ENCODE results near the gene WFDC12. TPM values are rescaled to one million over a fixed set of nuclear protein-coding genes. Genes with fewer than 3 reads are reported as not detected.

Gene WFDC12
- total and polyA plus RNA-seq, 7 donors: 0.42 to 1.2 TPM; not detected in 5

DNA sequence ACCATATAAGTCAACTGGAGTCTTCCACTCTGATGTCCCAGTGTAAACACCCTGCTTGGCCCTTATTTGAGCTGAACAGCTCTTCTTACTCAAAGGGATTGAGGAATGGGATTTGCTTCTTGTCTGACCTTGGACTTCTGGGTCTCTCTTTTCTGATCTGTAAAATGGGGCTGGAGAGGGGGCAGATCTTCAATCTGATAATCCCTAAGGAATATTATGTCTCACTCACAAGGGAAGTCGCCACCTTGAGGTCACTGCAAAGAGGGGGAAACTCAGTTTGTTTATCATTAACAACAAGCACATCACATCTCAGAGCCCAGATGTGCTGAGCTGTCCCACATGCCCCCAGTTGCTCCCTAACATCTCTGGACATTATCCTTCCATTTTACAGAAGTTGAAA, 38.4 kb downstream of the WFDC12 start:
- 94% methylated on average over 1 of the region's 1 CpG for WGBS, 2 donors
- TF ChIP-seq POLR2A (IDR thresholded peaks at IDR 0.05) (no peak), POLR2AphosphoS5 (IDR thresholded peaks at IDR 0.05) (no peak), EP300 (IDR thresholded peaks at IDR 0.05) (no peak), CTCF (IDR thresholded peaks at IDR 0.05) (no peak)
- intact Hi-C loops (cut with DNase I): no loop called here
- Histone ChIP-seq H3K36me3 (peaks cover 0 to 14% (median 1%) of the 10 kb centered on the region in 4 donors), H3K27me3 (no peaks in the 10 kb centered on the region), H3K4me3 (no peak overlapping the region), H3K27ac (no peak overlapping the region), H3K4me1 (peaks cover 0 to 11% (median 7%) of the 10 kb centered on the region in 4 donors), H3K9me3 (peaks cover 0 to 5% (median 3%) of the 10 kb centered on the region in 4 donors)
- no peak for DNase-seq

GRCh38 chr20:45085289-45085688, 39.0 kb downstream of the WFDC12 start:
- Histone ChIP-seq H3K27ac (no peak overlapping the region), H3K36me3 (peaks cover 0 to 20% (median 4%) of the 10 kb centered on the region in 4 donors), H3K4me3 (no peak overlapping the region), H3K27me3 (no peaks in the 10 kb centered on the region), H3K9me3 (peaks cover 0 to 5% (median 3%) of the 10 kb centered on the region in 4 donors), H3K4me1 (peaks cover 0 to 11% (median 7%) of the 10 kb centered on the region in 4 donors)
- no peak for DNase-seq
- 72 to 92% methylated on average over 2 of the region's 2 CpGs for WGBS, 2 donors
- TF ChIP-seq POLR2A (IDR thresholded peaks at IDR 0.05): no peak
- no peak for TF ChIP-seq EP300 (IDR thresholded peaks at IDR 0.05)
- TF ChIP-seq POLR2AphosphoS5 (IDR thresholded peaks at IDR 0.05): no peak
- no peak for TF ChIP-seq CTCF (IDR thresholded peaks at IDR 0.05)
- intact Hi-C loops (cut with DNase I): no loop called here

GRCh38 chr20:45083127-45083526, 41.1 kb downstream of the WFDC12 start:
- H3K27ac ChIP-seq: no peak overlapping the region
- peaks cover 0 to 5% (median 3%) of the 10 kb centered on the region in 4 donors for H3K9me3 ChIP-seq
- intact Hi-C loops (cut with DNase I): no loop called here
- 93 to 94% methylated on average over 1 of the region's 1 CpG for WGBS, 2 donors
- H3K36me3 ChIP-seq: peaks cover 0 to 33% (median 4%) of the 10 kb centered on the region in 4 donors
- no peaks in the 10 kb centered on the region for H3K27me3 ChIP-seq
- no peak overlapping the region for H3K4me3 ChIP-seq
- TF ChIP-seq EP300 (IDR thresholded peaks at IDR 0.05) (no peak), CTCF (IDR thresholded peaks at IDR 0.05) (no peak), POLR2AphosphoS5 (IDR thresholded peaks at IDR 0.05) (no peak), POLR2A (IDR thresholded peaks at IDR 0.05) (no peak)
- DNase-seq: no peak
- H3K4me1 ChIP-seq: peaks cover 0 to 9% (median 5%) of the 10 kb centered on the region in 4 donors

- Histone ChIP-seq H3K36me3 (peaks cover 0 to 34% (median 4%) of the 10 kb centered on the region in 4 donors), H3K27me3 (no peaks in the 10 kb centered on the region), H3K4me1 (peaks cover 0 to 2% (median under 1%) of the 10 kb centered on the region in 4 donors), H3K9me3 (peaks cover 0 to 5% (median 3%) of the 10 kb centered on the region in 4 donors), H3K4me3 (no peak overlapping the region), H3K27ac (no peak overlapping the region)
- intact Hi-C loops (cut with DNase I): no loop called here
- TF ChIP-seq POLR2A (IDR thresholded peaks at IDR 0.05): no peak
- no peak for DNase-seq
- 98 to 100% methylated on average over 3 of the region's 3 CpGs for WGBS, 2 donors
Measured at GRCh38 chr20:45082468-45082867, 41.8 kb downstream of the WFDC12 start.

GRCh38 chr20:45080867-45081624, 43.2 kb downstream of the WFDC12 start:
- no peaks in the 10 kb centered on the region for H3K27me3 ChIP-seq
- intact Hi-C loops (cut with DNase I): no loop called here
- DNase-seq: no peak

More at GRCh38 chr20:45080867-45081624, 43.2 kb downstream of the WFDC12 start:
- Histone ChIP-seq H3K27ac (no peak overlapping the region), H3K4me3 (no peak overlapping the region), H3K9me3 (peaks cover 0 to 5% (median 3%) of the 10 kb centered on the region in 4 donors), H3K36me3 (peaks cover 0 to 41% (median 10%) of the 10 kb centered on the region in 4 donors), H3K4me1 (no peaks in the 10 kb centered on the region)
- 71 to 82% methylated on average over 5 of the region's 5 CpGs for WGBS, 2 donors
- no peak for TF ChIP-seq POLR2AphosphoS5 (IDR thresholded peaks at IDR 0.05)
- TF ChIP-seq CTCF (IDR thresholded peaks at IDR 0.05): no peak
- no peak for TF ChIP-seq POLR2A (IDR thresholded peaks at IDR 0.05)
- TF ChIP-seq EP300 (IDR thresholded peaks at IDR 0.05): no peak
